ENCODE results near the gene NEURL1.
"Not testable (repeated sequence)": the region's sequence is repeated elsewhere in the genome, so short reads cannot be mapped to it uniquely, and the experiment has no call there.

Gene NEURL1

DNA sequence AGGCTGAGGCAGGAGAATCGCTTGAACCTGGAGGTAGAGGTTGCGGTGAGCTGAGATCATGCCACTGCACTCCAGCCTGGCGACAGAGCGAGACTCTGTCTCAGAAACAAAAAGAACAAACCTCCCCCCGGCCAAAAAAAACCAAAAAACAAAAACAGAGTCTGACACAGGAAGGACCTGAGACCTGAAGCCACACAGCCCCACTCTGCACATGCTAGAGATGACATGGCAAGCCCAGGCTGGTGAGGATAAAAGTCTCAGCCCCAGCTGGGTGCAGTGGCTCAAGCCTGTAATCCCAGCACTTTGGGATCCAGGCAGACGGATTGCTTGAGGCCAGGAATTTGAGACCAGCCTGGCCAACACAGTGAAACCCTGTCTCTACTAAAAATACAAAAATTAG lies 139.4 kb downstream of the NEURL1 start:
- DNase-seq: not testable (repeated sequence)

- no peak for DNase-seq
These were observed 140.3 kb downstream of the NEURL1 start for GRCh38 chr10:103633846-103634245.

DNA sequence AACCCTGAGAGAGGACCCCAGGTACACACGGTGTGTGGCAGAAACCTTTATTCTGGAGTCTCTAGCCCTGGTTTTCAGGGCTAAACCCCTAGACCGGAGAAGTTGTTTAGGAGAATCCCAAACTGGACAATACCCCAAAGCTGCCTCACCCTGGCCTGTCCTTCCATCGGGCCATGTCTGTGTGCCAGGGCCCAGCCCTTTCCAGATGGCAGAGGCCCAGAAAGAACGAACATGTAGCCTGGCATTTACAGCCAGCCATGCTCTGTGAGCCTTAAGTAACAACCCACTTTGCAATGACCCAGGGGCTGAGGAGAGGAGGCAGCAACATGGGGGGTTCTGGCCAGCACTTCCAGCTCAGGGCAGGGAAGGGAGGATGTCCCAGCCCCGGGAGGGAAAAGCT lies 142.1 kb downstream of the NEURL1 start:
- DNase-seq: no peak

- no peak for DNase-seq
These were observed 143.0 kb downstream of the NEURL1 start for GRCh38 chr10:103636492-103636891.

GRCh38 chr10:103637011-103637410 lies 143.5 kb downstream of the NEURL1 start:
- DNase-seq: no peak

DNA sequence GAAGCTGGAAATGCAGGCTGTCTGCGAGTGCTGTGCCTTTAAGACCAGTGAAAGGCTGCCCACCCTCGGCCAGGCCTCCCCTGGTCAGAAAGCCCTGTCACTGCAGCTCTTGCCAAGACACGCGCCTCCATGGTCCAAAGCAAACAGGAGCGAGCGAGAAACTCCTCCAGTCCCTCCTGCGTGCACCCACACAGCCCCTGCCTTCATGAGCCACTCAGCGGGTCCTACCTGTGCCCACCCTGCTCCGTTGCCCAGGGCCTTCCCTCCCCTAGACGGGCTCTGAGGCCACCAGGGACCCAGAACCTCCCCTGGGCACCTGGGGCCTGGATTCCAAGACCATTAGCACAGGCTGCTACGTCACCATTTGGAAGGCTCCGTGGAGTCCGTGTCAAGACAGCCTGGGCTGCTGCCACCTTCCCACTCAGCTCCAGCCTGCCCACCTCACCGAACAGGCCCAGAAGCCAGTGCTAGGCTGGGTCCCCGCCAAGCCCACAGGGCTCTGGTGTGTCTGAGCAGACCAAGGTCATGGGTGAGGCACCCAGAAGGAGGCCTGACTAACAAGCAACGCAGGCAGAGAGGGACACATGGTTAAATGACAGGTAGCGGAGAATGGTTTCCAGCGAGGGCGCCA lies 144.5 kb downstream of the NEURL1 start:
- no peak for DNase-seq

GRCh38 chr10:103638948-103639347 lies 145.4 kb downstream of the NEURL1 start:
- no peak for DNase-seq

DNA sequence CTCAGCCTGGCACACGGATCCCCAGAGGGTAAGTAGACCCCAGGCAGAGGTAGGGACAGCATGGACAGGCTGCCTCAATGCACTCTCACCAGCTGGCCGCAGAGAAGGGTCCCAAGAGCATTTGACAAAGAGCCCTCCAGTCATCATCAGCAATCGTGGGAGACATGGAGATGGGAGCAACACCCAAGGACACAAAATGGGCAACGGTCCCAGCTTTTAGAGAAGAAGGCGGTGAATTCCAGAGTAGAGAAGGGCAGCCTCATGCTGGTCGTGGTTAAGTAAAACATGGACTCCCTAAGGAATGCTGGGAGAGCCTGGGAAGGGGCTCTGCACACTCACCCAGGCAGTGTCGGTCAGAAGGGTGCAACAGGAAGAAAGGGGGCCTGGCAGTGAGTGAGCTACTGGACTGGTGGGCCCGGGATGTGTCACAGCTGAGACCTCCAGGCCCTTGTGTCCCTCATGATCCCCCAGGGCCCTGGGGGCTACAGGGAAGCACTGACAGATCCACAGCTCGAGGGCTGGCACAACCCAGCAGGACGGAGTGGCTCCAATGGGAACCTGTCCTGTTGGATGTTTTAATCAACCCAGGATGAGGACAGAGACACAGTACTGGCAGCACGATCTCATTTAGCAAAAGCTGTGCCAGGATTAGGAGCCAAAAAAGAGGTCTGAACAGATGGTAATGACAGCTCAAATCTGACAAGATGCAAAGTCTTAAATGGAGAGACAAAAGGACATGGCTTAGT lies 147.1 kb downstream of the NEURL1 start:
- DNase-seq: no peak

DNA sequence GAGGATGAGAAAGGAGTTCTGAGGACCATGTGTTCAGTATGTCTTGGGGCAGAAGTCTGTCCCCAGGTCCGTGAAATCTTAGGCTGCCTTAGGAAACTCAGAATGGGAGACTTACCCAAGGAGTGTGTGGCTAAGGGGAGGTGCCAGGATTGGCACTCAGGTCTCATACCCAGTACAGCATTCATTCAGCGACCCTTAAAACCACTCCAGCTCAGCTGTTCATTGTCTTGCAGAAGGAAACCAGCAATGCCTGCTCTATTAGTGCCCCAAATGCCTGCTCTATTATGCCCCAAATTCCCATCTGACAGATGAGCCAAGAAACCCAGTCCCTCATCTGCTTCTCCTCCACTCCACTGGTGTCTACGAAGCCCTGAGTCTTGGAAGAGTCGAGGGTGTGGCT lies 147.8 kb downstream of the NEURL1 start:
- DNase-seq: no peak

All from activated CD4-positive, alpha-beta T cell treated with anti-CD3 and anti-CD28 coated beads, Interleukin-2, amount 50 U/mL, for 1 hour (primary cell).